Measurements from ENCODE around the gene ENDOU.

ENDOU gene

GRCh38 chr12:47725091-47725772 is at the start of gene ENDOU:
Gene ENDOU, minus strand, starts transcription at chr12:47725490. Its CDS starts 77 bp downstream, at chr12:47725413.
- peaks cover 9% of the 10 kb centered on the region for H3K27me3 Mint-ChIP-seq
- H3K27ac Mint-ChIP-seq, result no peak within 1 kb of the TSS
- no peak within 1 kb of the TSS for H3K4me3 Mint-ChIP-seq
- peaks cover 52% of the 10 kb centered on the region for H3K36me3 Mint-ChIP-seq (ENCODE audit: low read depth)
- intact Hi-C loops (cut with micrococcal nuclease), result no loop called here
- H3K9me3 Mint-ChIP-seq, result no peaks in the 10 kb centered on the region
- H3K4me1 Mint-ChIP-seq (ENCODE audit: low read depth), result peaks cover 14% of the 10 kb centered on the region

- no peak overlapping the region for H3K4me3 Mint-ChIP-seq
Measured at GRCh38 chr12:47774663-47775062, 49.4 kb upstream of the ENDOU start.

GRCh38 chr12:47773858-47774580 is 48.7 kb upstream of the ENDOU start:
- H3K4me1 Mint-ChIP-seq (ENCODE audit: low read depth), result peaks cover 58% of the 10 kb centered on the region
- H3K4me3 Mint-ChIP-seq, result peak overlapping the region; percentile 94
- H3K36me3 Mint-ChIP-seq (ENCODE audit: low read depth), result peaks cover 6% of the 10 kb centered on the region
- H3K27me3 Mint-ChIP-seq, result peaks cover 3% of the 10 kb centered on the region
- intact Hi-C loops (cut with micrococcal nuclease), result no loop called here
- peak overlapping the region; percentile 89 for H3K27ac Mint-ChIP-seq
- no peaks in the 10 kb centered on the region for H3K9me3 Mint-ChIP-seq

More at GRCh38 chr12:47774663-47775062, 49.4 kb upstream of the ENDOU start:
- H3K27ac Mint-ChIP-seq, result peak overlapping the region; percentile 89
- H3K4me1 Mint-ChIP-seq (ENCODE audit: low read depth), result peaks cover 60% of the 10 kb centered on the region
- peaks cover 3% of the 10 kb centered on the region for H3K27me3 Mint-ChIP-seq
- H3K36me3 Mint-ChIP-seq (ENCODE audit: low read depth), result peaks cover 6% of the 10 kb centered on the region
- intact Hi-C loops (cut with micrococcal nuclease), result loop anchor here (5.0 kb wide), 1 partner anchor 122 kb away; no protein-coding TSS in a partner anchor
- no peaks in the 10 kb centered on the region for H3K9me3 Mint-ChIP-seq

GRCh38 chr12:47773062-47773857 is 48.0 kb upstream of the ENDOU start, which contains the start of gene SLC48A1:
Gene SLC48A1, plus strand, starts transcription at chr12:47773238. Its CDS starts 67 bp downstream, at chr12:47773305.
- H3K4me1 Mint-ChIP-seq (ENCODE audit: low read depth), result peaks cover 53% of the 10 kb centered on the region
- intact Hi-C loops (cut with micrococcal nuclease), result no loop called here
- H3K36me3 Mint-ChIP-seq (ENCODE audit: low read depth), result peaks cover 6% of the 10 kb centered on the region

GRCh38 chr12:47772738-47773061 is 47.4 kb upstream of the ENDOU start:
- H3K27ac Mint-ChIP-seq, result peak overlapping the region; percentile 89
- peak overlapping the region; percentile 68 for H3K4me3 Mint-ChIP-seq
- H3K4me1 Mint-ChIP-seq (ENCODE audit: low read depth), result peaks cover 48% of the 10 kb centered on the region
- no peaks in the 10 kb centered on the region for H3K9me3 Mint-ChIP-seq
- H3K27me3 Mint-ChIP-seq, result peaks cover 3% of the 10 kb centered on the region
- intact Hi-C loops (cut with micrococcal nuclease), result no loop called here
- H3K36me3 Mint-ChIP-seq (ENCODE audit: low read depth), result peaks cover 6% of the 10 kb centered on the region

More at GRCh38 chr12:47773062-47773857, 48.0 kb upstream of the ENDOU start, which contains the start of gene SLC48A1:
- Mint-ChIP-seq H3K4me3 (peak within 1 kb of the TSS; percentile 94), H3K27me3 (peaks cover 3% of the 10 kb centered on the region), H3K9me3 (no peaks in the 10 kb centered on the region), H3K27ac (peak within 1 kb of the TSS; percentile 89)

GRCh38 chr12:47772094-47772660 is 46.9 kb upstream of the ENDOU start:
- H3K36me3 Mint-ChIP-seq (ENCODE audit: low read depth), result peaks cover 6% of the 10 kb centered on the region
- peaks cover 3% of the 10 kb centered on the region for H3K27me3 Mint-ChIP-seq
- H3K27ac Mint-ChIP-seq, result peak overlapping the region; percentile 89
- peak overlapping the region; percentile 68 for H3K4me3 Mint-ChIP-seq
- H3K9me3 Mint-ChIP-seq, result no peaks in the 10 kb centered on the region
- intact Hi-C loops (cut with micrococcal nuclease), result no loop called here
- peaks cover 43% of the 10 kb centered on the region for H3K4me1 Mint-ChIP-seq (ENCODE audit: low read depth)

- Mint-ChIP-seq H3K4me3 (no peak overlapping the region), H3K27me3 (peaks cover 4% of the 10 kb centered on the region), H3K9me3 (no peaks in the 10 kb centered on the region), H3K27ac (no peak overlapping the region), H3K36me3 (ENCODE audit: low read depth) (peaks cover 6% of the 10 kb centered on the region), H3K4me1 (ENCODE audit: low read depth) (peaks cover 34% of the 10 kb centered on the region)
- intact Hi-C loops (cut with micrococcal nuclease), result no loop called here
Measured at GRCh38 chr12:47771304-47771703, 46.0 kb upstream of the ENDOU start.

- peaks cover 6% of the 10 kb centered on the region for H3K36me3 Mint-ChIP-seq (ENCODE audit: low read depth)
- peaks cover 23% of the 10 kb centered on the region for H3K4me1 Mint-ChIP-seq (ENCODE audit: low read depth)
- intact Hi-C loops (cut with micrococcal nuclease), result no loop called here
- no peak overlapping the region for H3K27ac Mint-ChIP-seq
- H3K27me3 Mint-ChIP-seq, result peaks cover 4% of the 10 kb centered on the region
- no peaks in the 10 kb centered on the region for H3K9me3 Mint-ChIP-seq
- H3K4me3 Mint-ChIP-seq, result no peak overlapping the region
Measured at GRCh38 chr12:47770086-47770726, 44.9 kb upstream of the ENDOU start.

- Mint-ChIP-seq H3K4me3 (no peak overlapping the region), H3K27me3 (peaks cover 4% of the 10 kb centered on the region), H3K36me3 (ENCODE audit: low read depth) (peaks cover 6% of the 10 kb centered on the region), H3K9me3 (no peaks in the 10 kb centered on the region), H3K4me1 (ENCODE audit: low read depth) (peaks cover 16% of the 10 kb centered on the region), H3K27ac (no peak overlapping the region)
- intact Hi-C loops (cut with micrococcal nuclease), result no loop called here
Measured at GRCh38 chr12:47769234-47770085, 44.2 kb upstream of the ENDOU start.

- peaks cover 16% of the 10 kb centered on the region for H3K4me1 Mint-ChIP-seq (ENCODE audit: low read depth)
- intact Hi-C loops (cut with micrococcal nuclease), result no loop called here
- H3K4me3 Mint-ChIP-seq, result no peak overlapping the region
- H3K36me3 Mint-ChIP-seq (ENCODE audit: low read depth), result peaks cover under 1% of the 10 kb centered on the region
- H3K9me3 Mint-ChIP-seq, result no peaks in the 10 kb centered on the region
- H3K27ac Mint-ChIP-seq, result no peak overlapping the region
- peaks cover 9% of the 10 kb centered on the region for H3K27me3 Mint-ChIP-seq
Measured at GRCh38 chr12:47768323-47768811, 43.1 kb upstream of the ENDOU start.

GRCh38 chr12:47767216-47767724 is 42.0 kb upstream of the ENDOU start:
- no peak overlapping the region for H3K27ac Mint-ChIP-seq
- intact Hi-C loops (cut with micrococcal nuclease), result loop anchor here (1.0 kb wide), 1 partner anchor 52 kb away; no protein-coding TSS in a partner anchor
- H3K4me1 Mint-ChIP-seq (ENCODE audit: low read depth), result peaks cover 12% of the 10 kb centered on the region
- no peaks in the 10 kb centered on the region for H3K36me3 Mint-ChIP-seq (ENCODE audit: low read depth)
- H3K4me3 Mint-ChIP-seq, result no peak overlapping the region
- no peaks in the 10 kb centered on the region for H3K9me3 Mint-ChIP-seq
- H3K27me3 Mint-ChIP-seq, result peaks cover 6% of the 10 kb centered on the region

GRCh38 chr12:47766502-47767215 is 41.4 kb upstream of the ENDOU start:
- Mint-ChIP-seq H3K4me1 (ENCODE audit: low read depth) (peaks cover 11% of the 10 kb centered on the region), H3K9me3 (no peaks in the 10 kb centered on the region), H3K27me3 (peaks cover 6% of the 10 kb centered on the region), H3K27ac (no peak overlapping the region), H3K4me3 (no peak overlapping the region), H3K36me3 (ENCODE audit: low read depth) (no peaks in the 10 kb centered on the region)
- intact Hi-C loops (cut with micrococcal nuclease), result loop anchor here (1.0 kb wide), 1 partner anchor 51 kb away; no protein-coding TSS in a partner anchor
